ENCODE data around the gene DIAPH3. TPM values are rescaled to one million over a fixed set of nuclear protein-coding genes. Genes with fewer than 3 reads are reported as not detected.

Gene DIAPH3
- total RNA-seq, 4 donors from 2014 or later = 0.20 to 0.30 TPM; not detected in 2

DNA sequence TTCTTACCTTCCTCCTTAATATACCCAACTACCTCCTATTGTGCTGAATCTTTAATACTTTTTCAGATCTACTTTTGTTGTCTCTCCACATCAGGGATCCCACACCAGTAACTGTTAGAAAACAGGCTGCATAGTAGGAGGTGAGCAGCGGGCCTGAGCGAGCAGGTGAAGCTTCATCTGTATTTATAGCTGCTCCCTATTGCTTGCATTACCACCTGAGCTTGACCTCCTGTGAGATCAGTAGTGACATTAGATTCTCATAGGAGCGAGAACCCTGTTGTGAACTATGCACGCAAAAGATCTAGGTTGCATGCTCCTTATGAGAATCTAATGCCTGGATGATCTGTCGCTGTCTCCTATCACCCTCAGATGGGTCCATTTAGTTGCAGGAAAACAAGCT, 279.8 kb downstream of the DIAPH3 start:
- no peaks in the 10 kb centered on the region for H3K36me3 ChIP-seq
- H3K4me3 ChIP-seq = no peak overlapping the region
- DNase-seq (ENCODE audit: low spot score in 2 of 2) = no peak
- TF ChIP-seq EP300 (IDR thresholded peaks at IDR 0.05) (no peak), POLR2A (IDR thresholded peaks at IDR 0.05) (no peak)
- TF ChIP-seq, protein P1, sequence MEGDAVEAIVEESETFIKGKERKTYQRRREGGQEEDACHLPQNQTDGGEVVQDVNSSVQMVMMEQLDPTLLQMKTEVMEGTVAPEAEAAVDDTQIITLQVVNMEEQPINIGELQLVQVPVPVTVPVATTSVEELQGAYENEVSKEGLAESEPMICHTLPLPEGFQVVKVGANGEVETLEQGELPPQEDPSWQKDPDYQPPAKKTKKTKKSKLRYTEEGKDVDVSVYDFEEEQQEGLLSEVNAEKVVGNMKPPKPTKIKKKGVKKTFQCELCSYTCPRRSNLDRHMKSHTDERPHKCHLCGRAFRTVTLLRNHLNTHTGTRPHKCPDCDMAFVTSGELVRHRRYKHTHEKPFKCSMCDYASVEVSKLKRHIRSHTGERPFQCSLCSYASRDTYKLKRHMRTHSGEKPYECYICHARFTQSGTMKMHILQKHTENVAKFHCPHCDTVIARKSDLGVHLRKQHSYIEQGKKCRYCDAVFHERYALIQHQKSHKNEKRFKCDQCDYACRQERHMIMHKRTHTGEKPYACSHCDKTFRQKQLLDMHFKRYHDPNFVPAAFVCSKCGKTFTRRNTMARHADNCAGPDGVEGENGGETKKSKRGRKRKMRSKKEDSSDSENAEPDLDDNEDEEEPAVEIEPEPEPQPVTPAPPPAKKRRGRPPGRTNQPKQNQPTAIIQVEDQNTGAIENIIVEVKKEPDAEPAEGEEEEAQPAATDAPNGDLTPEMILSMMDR (IDR thresholded peaks at IDR 0.05) = no peak
- H3K27ac ChIP-seq = no peak overlapping the region
- H3K27me3 ChIP-seq = no peaks in the 10 kb centered on the region
- no peaks in the 10 kb centered on the region for H3K4me1 ChIP-seq
- WGBS, 2 donors = 96 to 97% methylated on average over 5 of the region's 5 CpGs
- no peaks in the 10 kb centered on the region for H3K9me3 ChIP-seq

DNA sequence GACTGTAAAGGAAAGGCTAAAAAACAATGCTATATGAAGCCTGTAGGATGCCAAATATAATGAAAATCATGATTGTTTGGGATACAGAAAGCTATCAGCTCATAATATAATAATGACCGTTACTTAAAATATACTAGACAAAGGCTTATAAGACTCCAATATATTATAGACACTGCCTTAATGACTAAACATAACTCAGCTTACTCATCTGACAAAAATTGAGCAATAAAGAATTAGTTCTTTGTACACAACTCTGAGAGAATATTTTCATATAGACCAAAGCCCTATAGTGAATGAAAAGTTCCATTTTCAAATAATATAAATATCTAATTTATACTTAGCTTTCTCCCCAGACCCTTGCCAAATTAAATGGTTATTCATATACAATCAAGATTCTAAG, 283.3 kb downstream of the DIAPH3 start:
- no peaks in the 10 kb centered on the region for H3K36me3 ChIP-seq
- H3K27me3 ChIP-seq = no peaks in the 10 kb centered on the region
- H3K27ac ChIP-seq = no peak overlapping the region
- no peaks in the 10 kb centered on the region for H3K4me1 ChIP-seq
- no peak for DNase-seq (ENCODE audit: low spot score in 2 of 2)
- no peak overlapping the region for H3K4me3 ChIP-seq
- TF ChIP-seq, protein P1 (IDR thresholded peaks at IDR 0.05) = no peak
- H3K9me3 ChIP-seq = no peaks in the 10 kb centered on the region
- 49 to 51% methylated on average over 1 of the region's 1 CpG for WGBS, 2 donors

DNA sequence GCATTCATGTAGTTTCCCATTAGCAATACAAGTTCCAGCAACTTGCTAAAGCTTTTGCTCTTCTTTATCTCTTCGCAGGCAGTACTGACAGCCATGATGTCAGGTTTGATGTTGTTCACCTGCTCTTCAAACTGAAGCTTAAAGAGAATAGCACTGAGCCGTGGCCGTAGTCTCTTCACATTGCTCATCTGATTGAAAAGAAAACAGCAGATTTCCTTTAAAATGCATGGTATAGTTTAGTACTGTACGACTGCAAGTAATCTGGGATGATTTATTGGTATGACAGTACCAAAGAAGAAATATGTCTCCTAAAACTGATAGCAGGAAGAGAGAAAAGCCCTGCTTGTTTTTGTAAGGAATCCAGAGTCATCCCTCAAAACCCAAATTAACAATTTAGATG, 284.4 kb downstream of the DIAPH3 start:
- 78% methylated on average over 4 of the region's 4 CpGs for WGBS, 2 donors
- Histone ChIP-seq H3K27ac (no peak overlapping the region), H3K36me3 (no peaks in the 10 kb centered on the region), H3K27me3 (no peaks in the 10 kb centered on the region), H3K4me3 (no peak overlapping the region), H3K9me3 (no peaks in the 10 kb centered on the region), H3K4me1 (no peaks in the 10 kb centered on the region)
- DNase-seq (ENCODE audit: low spot score in 2 of 2) = no peak
- TF ChIP-seq POLR2A (IDR thresholded peaks at IDR 0.05) (no peak), EP300 (IDR thresholded peaks at IDR 0.05) (no peak)
- TF ChIP-seq, protein P1 (IDR thresholded peaks at IDR 0.05) = no peak

DNA sequence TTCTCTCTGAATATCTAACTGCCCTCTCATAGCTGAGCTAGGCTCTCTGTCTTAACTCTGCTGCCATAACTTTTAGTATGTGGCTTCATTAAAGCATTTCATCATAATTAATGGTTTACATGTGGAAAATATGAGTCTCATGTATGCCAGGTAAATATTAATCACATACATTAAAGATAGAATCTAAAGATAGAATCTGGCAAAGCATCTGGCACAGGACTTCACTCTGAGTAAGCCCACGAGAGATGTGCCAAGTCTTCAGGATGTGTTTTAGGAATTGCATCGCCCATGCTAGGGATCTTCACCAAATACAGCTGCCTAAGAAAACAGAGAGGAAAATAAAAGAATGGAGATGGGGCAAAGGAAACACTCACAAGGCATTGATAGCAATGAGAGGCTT, 285.8 kb downstream of the DIAPH3 start:
- Histone ChIP-seq H3K4me1 (no peaks in the 10 kb centered on the region), H3K9me3 (no peaks in the 10 kb centered on the region), H3K27ac (no peak overlapping the region), H3K27me3 (no peaks in the 10 kb centered on the region), H3K4me3 (no peak overlapping the region), H3K36me3 (no peaks in the 10 kb centered on the region)
- WGBS, 2 donors = 66 to 69% methylated on average over 2 of the region's 2 CpGs
- no peak for TF ChIP-seq EP300 (IDR thresholded peaks at IDR 0.05)
- TF ChIP-seq, protein P1 (IDR thresholded peaks at IDR 0.05) = no peak
- DNase-seq (ENCODE audit: low spot score in 2 of 2) = no peak

DNA sequence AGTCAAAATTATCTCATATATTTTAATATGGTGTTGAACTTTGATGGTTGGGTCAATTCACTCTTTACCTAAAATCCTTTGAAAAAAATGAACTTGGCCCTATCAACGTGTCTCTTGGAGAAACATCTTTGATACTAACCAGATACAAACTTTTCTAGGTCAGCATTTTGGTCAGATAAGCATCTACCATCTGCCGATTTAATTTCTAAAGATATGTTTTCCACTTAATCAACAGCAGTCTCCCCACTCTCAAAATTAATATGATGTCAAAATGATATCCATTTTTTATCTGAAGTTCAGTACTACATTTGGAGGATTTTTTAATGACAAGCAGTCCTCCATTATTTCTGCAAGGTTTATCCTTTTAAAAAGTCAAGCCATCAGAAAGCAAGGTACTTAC, 288.8 kb downstream of the DIAPH3 start:
- TF ChIP-seq, protein P1 (IDR thresholded peaks at IDR 0.05) = no peak
- no peak for TF ChIP-seq POLR2A (IDR thresholded peaks at IDR 0.05)
- Histone ChIP-seq H3K4me1 (no peaks in the 10 kb centered on the region), H3K9me3 (no peaks in the 10 kb centered on the region), H3K36me3 (no peaks in the 10 kb centered on the region), H3K4me3 (no peak overlapping the region), H3K27ac (no peak overlapping the region), H3K27me3 (no peaks in the 10 kb centered on the region)
- 93 to 96% methylated on average over 2 of the region's 2 CpGs for WGBS, 2 donors
- DNase-seq (ENCODE audit: low spot score in 2 of 2) = no peak
